Adrenal gland (tissue), 5 donors: ENCODE measurements around the gene PDLIM3.

Experiments
- CTCF ChIP-seq, 6 experiments: fragments of 450-650 bp in 4 of 6; fragments of 200-600 bp in 2 of 6; sonication (generic) in 1 of 6; IDR thresholded peaks; 1 replicate in 5 of 6; 2 replicates in 1 of 6; pipeline versions ENCODE4 v1.5.1 to v1.8.0; 2016 to 2021; ENCODE audit warnings: antibody characterized with exemption in 6 of 6, mild to moderate bottlenecking in 2 of 6, moderate library complexity in 1 of 6
- POLR2A ChIP-seq, 2 donors: fragments of 450-650 bp; IDR thresholded peaks; one replicate each; pipeline ENCODE4 v1.6.1; 2017; ENCODE audit warnings: antibody characterized with exemption in 2 of 2, mild to moderate bottlenecking in 2 of 2, moderate library complexity in 1 of 2
- donor health status: DM: no; HTN: no; CAD: no.

- TF ChIP-seq CTCF (IDR thresholded peaks at IDR 0.05) (no peak), POLR2A (IDR thresholded peaks at IDR 0.05) (no peak)
These were observed 3.0 kb downstream of the PDLIM3 start for GRCh38 chr4:185532293-185532692.
